Measurements from ENCODE around the gene PIBF1.

GRCh38 chr13:72932250-72932649, 150.3 kb downstream of the PIBF1 start:
- TF ChIP-seq CTCF (IDR thresholded peaks at IDR 0.05) = no peak
- TF ChIP-seq POLR2A (IDR thresholded peaks at IDR 0.05) = no peak
